ENCODE data around the gene ITGB7.

DNA sequence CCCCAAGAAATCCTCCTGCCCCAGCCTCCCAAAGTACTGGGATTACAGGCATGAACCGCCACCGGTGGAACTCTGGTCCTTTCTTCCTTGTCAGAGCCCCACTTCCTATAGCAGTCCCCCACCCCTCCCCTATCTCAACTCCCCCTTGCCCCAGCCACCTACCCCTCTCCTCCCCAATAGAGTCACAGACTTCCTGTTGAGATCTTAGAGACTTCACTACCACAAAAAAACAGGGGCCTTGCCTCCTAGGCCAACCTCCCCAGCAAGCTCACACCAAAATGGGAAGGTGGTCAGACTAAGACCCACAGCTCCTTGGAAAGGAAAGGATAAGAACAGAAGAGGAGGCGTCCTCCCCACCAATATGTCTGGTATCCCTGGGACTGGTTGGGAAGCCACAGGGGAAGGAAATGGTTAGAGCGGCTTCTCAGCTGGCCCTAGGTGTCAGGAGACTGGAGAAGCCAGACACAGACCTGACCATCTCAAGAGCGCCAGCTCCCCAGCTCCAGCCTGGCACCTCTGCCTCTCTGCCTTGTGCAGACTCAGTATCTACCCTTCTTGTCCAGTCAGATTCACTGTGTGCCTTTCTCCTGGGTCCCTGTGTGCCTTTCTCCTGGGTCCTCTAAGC lies 8.5 kb downstream of the ITGB7 start:
- no peak for TF ChIP-seq CTCF (IDR thresholded peaks at IDR 0.05; ENCODE audit: insufficient read depth, low read depth, low read length)
- no peak for TF ChIP-seq EZH2 (IDR thresholded peaks at IDR 0.05; ENCODE audit: insufficient read depth, low read length)

Measured in astrocyte (in vitro differentiated cells and primary cell).